Measurements from ENCODE around the gene KCNJ16.

KCNJ16 gene

GRCh38 chr17:70114405-70114804 is 39.4 kb downstream of the KCNJ16 start:
- ChIA-PET POLR2A (ENCODE audit: low non-redundant PET) (no interaction called here), CTCF (no interaction called here)
- TF ChIP-seq CTCF (conservative IDR thresholded peaks at IDR 0.05; ENCODE audit: low read depth) = no peak

GRCh38 chr17:70115126-70115525 is 40.1 kb downstream of the KCNJ16 start:
- no peak for DNase-seq (ENCODE audit: low spot score)
- H3K27ac ChIP-seq = no peak overlapping the region
- CTCF ChIA-PET = interaction anchor here (0.6 kb wide), 2 partner anchors 278 to 339 kb away, joined by 3 to 7 read pairs; no protein-coding TSS in a partner anchor
- POLR2A ChIA-PET (ENCODE audit: low non-redundant PET) = no interaction called here
- TF ChIP-seq CTCF (conservative IDR thresholded peaks at IDR 0.05; ENCODE audit: low read depth) = no peak

More at GRCh38 chr17:70114405-70114804, 39.4 kb downstream of the KCNJ16 start:
- no peak overlapping the region for H3K27ac ChIP-seq
- no peak for DNase-seq (ENCODE audit: low spot score)

- POLR2A ChIA-PET (ENCODE audit: low non-redundant PET) = no interaction called here
- CTCF ChIA-PET = no interaction called here
Measured at GRCh38 chr17:70116919-70117318, 41.9 kb downstream of the KCNJ16 start.

GRCh38 chr17:70119545-70119944 is 44.5 kb downstream of the KCNJ16 start:
- ChIA-PET CTCF (no interaction called here), POLR2A (ENCODE audit: low non-redundant PET) (no interaction called here)
- no peak overlapping the region for H3K27ac ChIP-seq
- no peak for DNase-seq (ENCODE audit: low spot score)
- no peak for TF ChIP-seq CTCF (conservative IDR thresholded peaks at IDR 0.05; ENCODE audit: low read depth)

More at GRCh38 chr17:70116919-70117318, 41.9 kb downstream of the KCNJ16 start:
- no peak overlapping the region for H3K27ac ChIP-seq
- no peak for DNase-seq (ENCODE audit: low spot score)
- no peak for TF ChIP-seq CTCF (conservative IDR thresholded peaks at IDR 0.05; ENCODE audit: low read depth)

- no peak overlapping the region for H3K27ac ChIP-seq
- CTCF ChIA-PET = no interaction called here
Measured at GRCh38 chr17:70119983-70120382, 45.0 kb downstream of the KCNJ16 start.

GRCh38 chr17:70120425-70120824 is 45.4 kb downstream of the KCNJ16 start:
- H3K27ac ChIP-seq = no peak overlapping the region
- DNase-seq (ENCODE audit: low spot score) = no peak
- no peak for TF ChIP-seq CTCF (conservative IDR thresholded peaks at IDR 0.05; ENCODE audit: low read depth)
- ChIA-PET CTCF (no interaction called here), POLR2A (ENCODE audit: low non-redundant PET) (no interaction called here)

More at GRCh38 chr17:70119983-70120382, 45.0 kb downstream of the KCNJ16 start:
- POLR2A ChIA-PET (ENCODE audit: low non-redundant PET) = no interaction called here
- TF ChIP-seq CTCF (conservative IDR thresholded peaks at IDR 0.05; ENCODE audit: low read depth) = no peak
- DNase-seq (ENCODE audit: low spot score) = no peak

- ChIA-PET POLR2A (ENCODE audit: low non-redundant PET) (no interaction called here), CTCF (interaction anchor here (0.7 kb wide), 1 partner anchor 15 kb away, joined by 7 read pairs; no protein-coding TSS in a partner anchor)
- TF ChIP-seq CTCF (conservative IDR thresholded peaks at IDR 0.05; ENCODE audit: low read depth) = no peak
- H3K27ac ChIP-seq = no peak overlapping the region
- DNase-seq (ENCODE audit: low spot score) = no peak
Measured at GRCh38 chr17:70121126-70121525, 46.1 kb downstream of the KCNJ16 start.
